Measurements from ENCODE around the gene SACS.

Gene SACS, protein sequence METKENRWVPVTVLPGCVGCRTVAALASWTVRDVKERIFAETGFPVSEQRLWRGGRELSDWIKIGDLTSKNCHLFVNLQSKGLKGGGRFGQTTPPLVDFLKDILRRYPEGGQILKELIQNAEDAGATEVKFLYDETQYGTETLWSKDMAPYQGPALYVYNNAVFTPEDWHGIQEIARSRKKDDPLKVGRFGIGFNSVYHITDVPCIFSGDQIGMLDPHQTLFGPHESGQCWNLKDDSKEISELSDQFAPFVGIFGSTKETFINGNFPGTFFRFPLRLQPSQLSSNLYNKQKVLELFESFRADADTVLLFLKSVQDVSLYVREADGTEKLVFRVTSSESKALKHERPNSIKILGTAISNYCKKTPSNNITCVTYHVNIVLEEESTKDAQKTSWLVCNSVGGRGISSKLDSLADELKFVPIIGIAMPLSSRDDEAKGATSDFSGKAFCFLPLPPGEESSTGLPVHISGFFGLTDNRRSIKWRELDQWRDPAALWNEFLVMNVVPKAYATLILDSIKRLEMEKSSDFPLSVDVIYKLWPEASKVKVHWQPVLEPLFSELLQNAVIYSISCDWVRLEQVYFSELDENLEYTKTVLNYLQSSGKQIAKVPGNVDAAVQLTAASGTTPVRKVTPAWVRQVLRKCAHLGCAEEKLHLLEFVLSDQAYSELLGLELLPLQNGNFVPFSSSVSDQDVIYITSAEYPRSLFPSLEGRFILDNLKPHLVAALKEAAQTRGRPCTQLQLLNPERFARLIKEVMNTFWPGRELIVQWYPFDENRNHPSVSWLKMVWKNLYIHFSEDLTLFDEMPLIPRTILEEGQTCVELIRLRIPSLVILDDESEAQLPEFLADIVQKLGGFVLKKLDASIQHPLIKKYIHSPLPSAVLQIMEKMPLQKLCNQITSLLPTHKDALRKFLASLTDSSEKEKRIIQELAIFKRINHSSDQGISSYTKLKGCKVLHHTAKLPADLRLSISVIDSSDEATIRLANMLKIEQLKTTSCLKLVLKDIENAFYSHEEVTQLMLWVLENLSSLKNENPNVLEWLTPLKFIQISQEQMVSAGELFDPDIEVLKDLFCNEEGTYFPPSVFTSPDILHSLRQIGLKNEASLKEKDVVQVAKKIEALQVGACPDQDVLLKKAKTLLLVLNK (N-terminal part only)
- total RNA-seq: 11.8 to 144 (median 67.0) reads per million in 17 experiments

DNA sequence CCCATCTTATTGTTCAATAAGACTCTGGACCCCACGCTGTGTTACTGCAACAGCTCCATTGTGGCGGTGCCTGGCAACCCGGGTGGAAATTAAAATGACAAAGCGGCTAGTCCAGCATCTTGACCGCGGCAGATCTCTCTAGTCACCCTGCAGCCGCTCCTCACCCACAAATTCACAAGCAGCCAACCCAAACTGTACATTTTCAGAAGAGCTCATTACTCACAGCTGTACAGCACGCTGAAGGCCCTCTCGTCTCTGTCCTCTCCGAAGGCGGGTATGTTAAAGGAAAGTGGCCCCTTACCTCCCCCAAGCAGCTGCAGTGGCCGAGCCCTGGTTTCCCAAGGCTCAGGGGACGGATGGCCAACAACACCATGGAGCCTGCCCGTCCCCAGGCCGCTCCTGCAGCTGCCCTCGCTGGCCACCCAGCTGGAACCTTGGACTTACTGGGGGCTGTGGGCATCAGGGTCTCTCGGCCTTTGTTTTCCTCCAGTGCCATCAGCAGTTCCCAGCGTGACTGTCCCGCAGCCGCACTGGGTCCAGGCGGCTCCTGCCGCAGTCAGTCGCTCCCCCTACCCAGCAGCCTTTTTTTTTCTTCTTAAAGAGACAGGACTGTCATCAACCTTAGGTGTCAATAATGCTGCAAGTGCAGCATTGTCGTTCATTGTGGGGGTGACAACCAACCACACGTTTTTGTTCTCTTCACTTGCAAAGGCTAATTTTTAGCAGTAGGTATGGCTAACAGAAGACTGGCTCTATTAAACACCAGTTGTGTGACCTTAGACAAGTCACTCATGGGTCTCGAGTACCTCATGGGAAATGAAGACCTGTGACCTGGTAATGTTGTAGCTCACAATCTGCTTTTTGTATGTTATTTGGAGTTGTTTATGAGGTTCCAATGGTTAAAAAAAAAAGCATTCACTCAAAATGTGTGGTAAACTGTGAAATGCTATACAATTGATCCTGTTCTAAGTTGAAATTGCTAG is at the start of gene SACS:
SACS (minus strand) TSS at position 532 of the 983 bp plus-strand sequence. CDS start 22,463 bp downstream, outside the sequence.
- DNase-seq: peak in 1 of 4 experiments; percentile 11

DNA sequence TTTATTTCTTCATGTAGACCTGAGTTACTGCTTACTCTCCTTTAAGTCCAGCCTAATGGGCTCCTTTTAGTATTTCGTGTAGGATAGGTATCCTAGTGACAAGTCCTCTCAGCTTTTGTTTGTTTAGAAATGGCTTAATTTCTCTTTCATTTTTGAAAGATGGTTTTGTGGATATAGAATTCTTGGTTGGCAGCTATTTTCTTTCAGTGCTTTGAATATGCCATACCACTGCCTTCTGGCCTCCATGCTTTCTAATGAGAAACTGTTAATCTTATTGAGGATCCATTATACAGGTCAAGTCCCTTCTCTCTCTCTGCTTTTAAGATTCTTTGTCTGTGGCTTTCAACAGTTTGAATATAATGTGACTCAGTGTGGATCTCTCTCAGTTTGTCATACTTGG is 46.8 kb upstream of the SACS start:
- DNase-seq: no peak

DNA sequence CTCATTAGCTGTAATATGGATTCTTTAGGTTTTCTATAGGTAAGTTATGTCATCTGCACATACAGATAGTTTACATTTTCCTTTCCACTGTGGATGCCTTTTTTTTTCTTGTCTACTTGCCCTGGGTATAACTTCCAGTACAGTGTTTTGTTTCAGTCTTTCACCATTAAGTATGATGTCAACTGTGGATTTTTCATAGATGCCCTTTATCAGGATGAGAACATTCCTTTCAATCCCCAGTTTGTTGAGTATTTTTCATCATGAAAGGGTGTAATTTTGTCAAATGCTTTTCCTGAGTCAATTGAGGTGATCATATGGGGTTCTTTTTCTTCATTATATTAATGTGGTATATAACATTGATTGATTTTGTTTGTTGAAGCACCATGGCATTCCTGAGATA is 43.6 kb upstream of the SACS start:
- DNase-seq: no peak

DNA sequence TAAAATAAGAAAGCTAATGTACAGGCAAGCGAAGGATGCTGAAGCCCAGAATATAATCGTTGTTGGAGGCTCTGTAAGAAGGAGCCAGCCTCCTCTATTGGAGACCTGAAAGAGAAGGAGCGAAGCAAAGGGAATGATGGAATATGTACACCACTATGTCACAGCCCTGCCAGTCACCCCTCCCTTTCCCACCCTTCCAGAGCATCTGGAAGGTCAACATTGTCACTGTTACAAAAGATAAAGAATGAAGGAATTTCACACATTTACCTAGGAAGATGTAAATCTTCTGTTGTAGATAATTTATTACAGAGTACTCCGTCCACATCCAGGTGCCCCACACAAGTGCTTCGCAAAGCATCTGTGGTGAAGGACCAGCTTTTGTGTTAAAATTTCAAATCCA is 39.7 kb upstream of the SACS start:
- DNase-seq: no peak

DNA sequence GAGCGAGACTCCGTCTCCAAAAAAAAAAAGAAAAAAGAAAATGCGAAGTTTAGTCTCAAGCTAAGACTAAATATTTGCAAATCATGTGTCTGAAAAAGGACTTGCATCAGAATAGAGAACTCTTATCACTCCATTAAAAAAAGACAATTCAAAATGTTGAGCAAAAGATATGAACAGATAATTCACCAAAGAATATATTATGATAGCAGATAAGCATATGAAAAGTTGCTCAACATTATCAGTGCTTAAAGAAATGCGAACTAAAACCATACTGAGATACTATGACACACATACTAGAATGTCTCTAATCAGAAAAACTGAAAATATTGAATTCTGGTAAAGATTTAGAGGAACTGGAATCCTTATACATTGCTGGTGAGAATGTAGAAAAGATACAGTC is 38.7 kb upstream of the SACS start:
- DNase-seq: no peak

DNA sequence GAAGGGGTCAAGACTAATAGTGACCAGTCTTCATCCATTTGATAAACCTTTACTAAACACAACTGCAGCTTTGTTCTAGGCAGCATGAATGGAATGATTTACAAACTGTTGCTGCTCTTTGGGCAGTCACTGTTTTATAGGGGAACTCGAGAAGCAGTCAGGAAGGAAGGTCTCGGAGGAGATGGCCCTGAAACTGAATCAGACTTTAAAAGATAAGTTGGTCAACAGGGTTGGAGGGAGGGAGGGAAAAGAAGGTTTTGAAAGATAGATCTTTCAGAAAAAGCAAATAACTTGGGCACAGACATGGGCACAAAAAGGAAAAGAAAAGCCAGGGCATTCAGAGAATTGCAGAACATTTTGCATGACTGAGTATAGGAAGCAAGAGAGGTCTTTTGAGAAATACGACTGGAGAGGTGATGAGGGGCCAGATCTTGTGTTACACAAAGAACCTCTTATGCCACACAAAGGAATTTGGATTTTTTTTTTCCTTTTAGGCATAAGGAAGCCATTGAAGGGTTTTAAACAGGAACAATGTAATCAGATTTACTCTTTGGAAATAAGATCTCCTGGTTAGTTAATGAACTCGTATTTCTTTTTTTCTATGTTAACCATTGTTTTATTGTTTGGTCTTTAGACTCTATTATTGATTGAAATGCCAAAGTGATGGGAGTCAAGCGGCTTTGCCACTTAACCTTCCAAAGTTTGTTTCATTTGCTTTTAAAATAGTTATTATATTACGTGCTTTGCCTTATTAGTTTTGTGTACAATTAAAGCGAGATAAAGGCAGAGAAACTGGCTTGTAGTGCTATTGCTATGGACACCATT is 37.5 kb upstream of the SACS start:
- DNase-seq: no peak

DNA sequence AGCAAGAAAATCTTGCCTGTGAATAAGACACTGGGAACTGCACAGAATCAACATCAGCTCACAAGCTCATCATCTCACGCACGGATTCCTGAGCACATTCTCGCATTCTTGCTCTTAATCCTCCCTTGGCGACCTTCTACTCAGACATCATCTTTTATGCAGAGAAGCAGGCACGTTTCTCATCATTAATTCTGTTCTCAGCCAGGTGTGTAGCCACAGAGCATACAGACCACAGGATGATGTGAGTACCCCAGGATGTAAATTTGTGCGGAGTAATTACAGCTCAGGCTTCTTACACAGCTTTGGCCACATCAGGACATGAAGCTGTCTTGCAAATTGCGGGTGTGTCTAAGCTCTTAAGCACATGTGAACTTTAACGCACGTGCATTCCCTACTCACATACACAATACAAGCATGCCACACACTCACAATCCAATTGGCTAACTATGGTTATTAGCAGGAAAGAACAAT is 36.5 kb upstream of the SACS start:
- no peak for DNase-seq

DNA sequence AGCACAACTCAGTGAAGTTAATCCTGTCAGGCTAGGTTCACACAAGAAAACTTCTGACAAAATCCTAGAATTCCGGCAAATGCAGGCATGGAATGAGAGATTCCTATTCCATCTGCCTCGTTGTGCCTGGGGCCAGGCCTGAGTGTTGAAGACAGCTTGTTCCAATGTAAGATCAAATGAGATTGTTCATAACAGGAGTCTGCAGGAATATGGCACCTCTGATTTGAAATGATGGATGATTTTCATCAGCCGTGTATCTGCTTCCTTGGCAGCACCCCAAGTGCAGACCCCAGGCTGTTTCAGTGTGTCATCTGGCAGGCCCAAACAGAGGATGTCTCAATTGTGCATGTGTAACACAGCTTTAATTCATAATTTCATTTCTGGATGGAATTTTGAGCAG is 35.3 kb upstream of the SACS start:
- DNase-seq: no peak

DNA sequence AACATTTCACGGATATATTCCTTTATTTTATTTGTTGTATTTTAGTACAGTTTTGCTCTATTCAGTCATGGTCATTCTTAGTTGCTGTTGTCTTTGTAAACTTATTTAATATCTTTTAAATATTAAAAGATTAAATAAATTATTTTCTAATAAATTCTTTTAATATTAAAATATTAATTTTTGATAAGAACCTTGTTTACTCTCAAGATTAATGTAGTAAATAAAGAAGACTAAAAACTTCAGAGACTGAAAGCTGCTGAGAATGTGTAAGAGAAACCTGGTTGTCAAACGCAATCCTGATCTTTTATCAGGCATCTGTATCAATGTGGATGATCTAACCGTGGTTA is 34.4 kb upstream of the SACS start:
- DNase-seq: no peak

DNA sequence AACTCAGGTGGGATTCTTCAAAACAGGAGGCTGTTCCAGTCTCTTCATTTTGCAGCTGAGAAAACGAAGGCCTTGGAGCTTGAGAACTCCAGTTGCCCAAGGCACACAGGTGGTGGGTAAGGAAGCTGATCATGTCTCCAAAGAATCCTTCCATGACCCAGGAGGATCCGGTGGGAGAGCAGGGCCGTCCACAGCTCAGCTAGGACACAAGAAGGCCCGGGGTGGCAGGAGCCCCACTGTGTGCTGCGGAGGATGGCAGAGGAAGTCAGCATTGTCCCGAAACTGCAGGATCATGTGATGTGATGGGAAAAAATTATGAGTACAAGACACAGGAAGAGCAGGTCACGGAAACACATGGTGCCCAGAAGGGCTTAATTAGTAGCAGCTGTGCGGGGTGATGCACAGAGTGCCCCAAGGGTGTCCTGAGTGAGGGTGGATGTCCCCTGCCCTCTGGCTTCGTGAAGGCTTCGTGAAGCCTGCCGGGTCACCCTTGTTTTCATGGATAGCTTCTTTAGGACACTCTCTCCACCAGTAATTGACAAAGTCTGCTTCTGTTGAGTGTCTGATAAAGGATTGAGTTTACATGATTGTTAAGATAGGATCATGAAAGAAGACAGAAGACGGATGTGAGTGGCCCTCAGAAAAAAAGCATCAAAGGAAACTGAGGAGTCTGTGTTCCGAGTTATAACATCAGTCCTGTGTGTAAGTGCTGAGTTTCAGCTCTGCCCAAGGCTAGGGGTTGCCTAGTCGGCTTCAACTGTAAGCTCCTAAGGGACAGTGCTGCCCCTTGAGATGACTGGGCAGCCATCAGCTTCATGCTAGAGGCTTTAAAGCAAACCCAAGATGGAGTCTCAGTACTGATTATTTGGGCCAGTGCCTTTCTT is 33.8 kb upstream of the SACS start:
- no peak for DNase-seq

DNA sequence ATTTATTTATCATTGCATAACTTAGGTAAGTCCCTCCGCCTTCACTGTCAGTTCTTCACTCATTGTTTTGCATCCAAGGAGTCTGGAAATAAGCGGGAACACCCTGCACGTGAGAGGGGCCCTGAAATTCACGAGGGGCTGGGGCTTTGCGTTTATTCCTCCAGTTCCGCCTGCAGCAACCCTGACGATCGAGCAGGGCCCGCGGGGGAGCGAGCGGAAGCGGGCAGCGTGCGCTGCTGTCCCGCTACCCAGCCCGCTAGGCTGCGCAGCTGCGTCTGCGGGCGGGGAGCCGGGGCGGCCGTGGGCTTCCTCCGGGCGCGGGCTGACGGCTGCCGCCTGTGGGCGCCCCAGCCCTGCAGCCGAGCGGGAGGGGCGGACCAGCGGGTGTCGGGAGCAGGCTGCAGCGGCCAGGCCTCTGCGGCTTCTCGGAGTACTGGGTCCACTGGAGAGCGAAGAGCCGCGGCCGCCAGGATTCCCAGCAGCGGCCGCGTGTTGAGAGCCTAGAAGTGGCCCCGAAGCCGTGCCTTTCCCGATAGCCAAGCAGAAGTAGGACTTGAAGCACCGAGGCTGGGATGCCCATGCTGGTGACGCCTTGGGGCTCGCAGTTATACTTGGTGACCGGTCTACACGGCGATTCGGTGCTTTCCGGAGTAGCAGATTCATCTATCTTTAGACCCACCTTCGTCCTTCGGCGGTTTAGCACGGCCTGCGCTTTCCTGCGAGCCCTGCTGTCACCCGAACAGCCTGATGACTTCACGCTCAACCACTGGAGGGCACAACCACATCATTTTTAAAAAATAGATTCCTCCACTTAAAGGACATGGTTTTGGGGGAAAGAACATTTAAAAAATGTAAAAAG is 32.9 kb upstream of the SACS start:
- DNase-seq: peak; percentile 68 to 90 (median 80)

DNA sequence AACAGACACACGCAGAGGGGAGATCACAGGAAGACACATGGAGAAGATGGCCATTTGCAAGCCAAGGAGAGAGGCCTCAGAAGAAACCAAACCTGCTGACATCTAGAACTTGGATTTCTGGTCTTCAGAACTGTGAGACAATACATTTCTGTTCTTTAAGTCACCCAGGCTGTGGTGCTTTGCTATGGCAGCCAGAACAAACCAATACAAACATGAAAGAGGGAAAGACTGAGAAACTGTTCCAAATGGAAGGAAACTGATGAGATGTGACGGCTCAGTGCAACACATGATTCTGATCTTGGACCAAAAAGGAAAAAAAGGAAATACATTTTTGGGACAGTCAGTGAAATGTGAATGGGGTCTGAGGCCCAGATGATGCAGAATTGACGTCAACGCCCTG is 30.2 kb upstream of the SACS start:
- no peak for DNase-seq

DNA sequence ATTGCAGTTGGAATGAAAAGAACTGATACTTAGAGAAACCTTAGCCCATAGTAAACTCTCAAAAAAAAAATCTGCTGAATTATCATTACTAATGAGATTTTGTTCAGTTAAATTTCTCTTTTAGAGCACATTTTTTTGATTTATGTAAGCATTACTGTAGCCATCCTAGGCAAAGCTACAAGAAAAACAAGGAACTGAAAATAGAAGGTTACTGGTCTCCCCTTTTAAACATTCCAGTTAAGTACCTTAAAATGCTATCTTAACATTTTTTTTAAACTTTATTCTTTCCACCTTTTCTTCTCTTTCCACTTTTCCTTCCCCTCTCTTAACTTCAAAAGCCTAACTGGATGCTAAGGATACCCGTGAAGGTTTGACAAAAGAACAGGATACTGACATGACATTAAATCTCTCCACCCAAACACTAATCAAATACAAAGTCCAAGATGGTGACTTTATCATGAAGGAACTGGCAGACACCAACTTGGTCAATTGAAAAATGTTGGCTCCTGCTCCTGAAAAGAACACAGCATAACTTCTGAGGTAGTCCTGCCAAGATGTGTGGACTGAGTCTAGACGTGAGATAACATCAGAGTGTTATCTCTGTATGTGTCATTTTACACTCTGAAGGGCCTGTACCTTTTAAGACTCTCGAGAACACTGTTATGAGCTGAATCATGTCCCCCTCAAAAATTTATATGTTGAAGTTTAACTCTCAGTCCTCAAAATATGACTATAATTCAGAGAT is 29.5 kb upstream of the SACS start:
- DNase-seq: peak in 2 of 4 experiments; percentile 17 to 40

DNA sequence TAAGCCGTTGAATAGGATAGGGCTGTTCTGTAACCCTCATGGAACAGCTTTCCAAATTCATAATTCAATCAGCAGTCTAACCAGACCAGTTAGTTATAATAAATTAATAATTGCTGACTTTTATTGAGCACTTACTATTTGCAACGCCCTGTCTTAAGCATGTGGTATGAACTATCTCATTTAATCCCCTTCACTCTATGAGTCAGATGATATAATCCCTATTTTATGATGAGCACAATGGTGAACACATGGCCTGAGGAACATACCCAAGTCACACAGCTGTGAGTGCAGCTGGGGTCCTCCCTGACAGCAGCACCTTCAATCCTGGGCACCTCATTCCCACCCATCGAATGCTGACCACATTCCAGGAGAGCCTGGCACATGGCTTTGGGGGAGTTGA is 28.0 kb upstream of the SACS start:
- DNase-seq: no peak

DNA sequence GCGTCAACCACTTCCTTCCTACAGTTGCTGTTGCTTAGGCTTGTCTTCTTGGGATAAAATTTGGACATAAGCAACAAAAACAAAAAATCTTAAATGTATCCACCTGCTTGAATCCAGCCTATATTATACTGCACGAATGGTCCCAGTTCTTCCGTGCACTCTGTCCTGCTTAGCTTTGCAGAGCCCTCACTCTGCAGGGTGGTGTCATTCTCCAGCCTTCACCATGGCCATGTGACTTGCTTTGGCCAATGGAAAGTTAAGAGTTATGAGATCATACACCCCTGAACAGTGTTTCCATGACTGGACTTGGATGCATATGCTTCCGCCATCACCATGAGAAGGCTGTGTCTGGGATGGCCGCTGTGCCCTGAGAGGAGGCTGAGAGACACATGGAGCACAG is 27.4 kb upstream of the SACS start:
- peak in 2 of 4 experiments; percentile 22 for DNase-seq

DNA sequence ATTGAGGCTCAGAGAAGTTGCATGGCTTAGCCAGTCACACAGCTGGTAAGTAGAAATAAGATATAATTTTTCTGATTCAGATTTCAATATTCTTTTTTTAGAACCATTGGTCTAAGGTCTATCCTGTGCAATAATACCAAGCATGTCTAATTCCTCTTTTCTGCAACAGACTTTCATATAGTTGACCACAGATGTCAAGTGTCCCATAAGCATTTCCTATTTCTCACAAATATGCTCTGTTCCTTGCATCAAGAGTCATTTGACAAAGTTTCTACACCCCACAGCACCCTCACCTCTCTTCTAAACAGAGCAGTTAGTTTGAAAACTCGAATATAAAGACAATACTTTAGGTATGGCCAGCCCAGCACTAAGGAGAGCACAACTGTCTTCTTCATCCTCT is 26.8 kb upstream of the SACS start:
- peak; percentile 43 to 89 (median 68) for DNase-seq

DNA sequence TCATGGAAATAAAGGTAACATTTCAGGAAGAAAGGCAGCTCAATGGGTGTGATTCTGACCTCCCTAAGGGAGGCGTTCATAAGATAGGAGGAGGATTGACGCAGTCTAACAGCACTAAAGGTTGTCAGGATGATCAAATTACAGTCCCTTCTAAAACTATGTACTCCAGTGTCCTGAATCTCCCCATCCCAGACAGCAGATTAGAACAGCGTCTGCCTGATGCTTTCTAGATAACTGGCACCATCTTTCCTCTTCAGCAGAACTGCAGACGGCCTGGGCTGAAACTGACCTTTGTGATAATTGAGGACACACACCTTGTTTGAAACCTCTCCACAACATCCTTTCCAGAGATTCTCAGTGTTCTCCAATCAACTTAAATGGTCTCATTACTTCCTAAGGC is 25.5 kb upstream of the SACS start:
- DNase-seq: no peak

Data from suppressor macrophage (primary cell).